Stimulated activated CD4-positive, alpha-beta T cell treated with anti-CD3 and anti-CD28 coated beads, Interleukin-2, amount 100 ng/mL, for 4 hours (primary cell): ENCODE data around the gene DMBT1.

Experiments
- DNase-seq: peaks from one replicate; pipeline ENCODE4 v3.0.0-alpha.2; 2020; ENCODE audit warnings: low read depth

Gene DMBT1

DNA sequence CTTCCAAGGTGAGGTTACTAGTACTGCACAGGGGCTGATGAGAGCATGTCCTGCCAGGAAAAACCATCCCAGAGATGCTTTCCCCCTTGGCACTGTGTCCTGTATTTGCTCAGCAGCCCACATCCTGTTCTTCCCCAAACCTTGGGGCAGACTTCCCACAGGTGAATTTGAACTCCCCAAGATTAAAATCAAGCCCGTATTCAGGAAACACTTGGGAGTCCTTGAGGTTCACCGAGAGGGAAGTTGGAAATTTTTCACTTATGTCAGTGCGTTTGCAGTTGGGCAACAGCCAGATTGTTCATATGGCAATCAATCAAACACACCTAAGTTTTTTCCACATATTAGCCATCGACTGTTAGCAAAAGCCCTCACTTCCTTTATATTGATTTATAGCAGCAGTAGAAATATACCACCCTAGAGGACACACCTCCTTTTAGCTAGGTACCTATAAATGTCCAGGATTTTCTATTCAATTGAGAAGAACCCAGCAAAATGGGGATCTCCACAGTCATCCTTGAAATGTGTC, at the start of gene DMBT1:
DMBT1 (plus strand) TSS at position 476 of the 526 bp plus-strand sequence; CDS start at position 493, 17 bp downstream.
- no peak for DNase-seq

- no peak for DNase-seq
Measured at GRCh38 chr10:122513053-122513452, 47.5 kb upstream of the DMBT1 start.

GRCh38 chr10:122514045-122514840, 46.3 kb upstream of the DMBT1 start:
- no peak for DNase-seq

- no peak for DNase-seq
Measured at GRCh38 chr10:122515022-122515424, 45.5 kb upstream of the DMBT1 start.

- peak; percentile 10 for DNase-seq
Measured at GRCh38 chr10:122515588-122516231, 44.8 kb upstream of the DMBT1 start.

DNA sequence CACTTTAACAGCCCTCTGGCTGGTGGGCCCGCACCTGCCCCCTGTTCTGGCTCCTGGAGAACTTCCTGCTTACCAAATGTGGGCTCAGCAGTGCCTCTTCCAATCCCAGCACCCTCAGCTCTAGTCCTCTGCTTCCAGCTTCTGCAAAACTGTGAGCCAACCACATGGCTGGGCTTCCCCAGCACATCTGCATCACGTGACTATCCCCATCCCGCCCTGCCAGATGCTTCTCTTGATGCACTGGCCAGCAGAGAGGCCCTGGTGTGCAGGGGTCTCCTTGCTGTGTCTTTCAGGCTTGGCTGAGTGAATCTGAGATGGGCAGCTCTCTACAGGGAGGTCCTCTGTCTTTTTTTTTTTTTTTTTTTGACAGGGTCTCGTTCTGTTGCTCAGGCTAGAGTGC, 43.8 kb upstream of the DMBT1 start:
- DNase-seq: no peak

GRCh38 chr10:122519144-122519543, 41.4 kb upstream of the DMBT1 start:
- no peak for DNase-seq

GRCh38 chr10:122519873-122520272, 40.7 kb upstream of the DMBT1 start:
- no peak for DNase-seq

GRCh38 chr10:122521011-122521410, 39.5 kb upstream of the DMBT1 start:
- DNase-seq: no peak

DNA sequence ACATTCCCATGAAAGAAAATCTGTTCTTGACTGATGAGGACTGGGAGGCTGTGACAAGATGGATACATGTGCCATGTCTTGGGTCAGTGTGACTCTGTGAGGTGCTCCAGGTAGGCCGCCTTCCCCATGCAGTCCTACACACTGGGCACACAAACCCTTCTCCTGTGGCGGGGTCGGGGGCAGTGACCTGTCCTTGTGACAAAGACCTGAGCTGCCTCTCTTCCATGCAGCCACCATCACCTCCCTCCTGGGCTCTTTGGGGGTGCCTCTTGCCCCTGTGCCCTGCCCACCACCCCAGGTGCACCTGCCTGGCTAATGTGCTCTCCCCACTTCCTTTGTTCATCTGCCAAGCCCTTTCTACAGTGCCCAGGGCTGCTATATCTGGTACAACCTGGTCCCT, 35.7 kb upstream of the DMBT1 start:
- DNase-seq: no peak

DNA sequence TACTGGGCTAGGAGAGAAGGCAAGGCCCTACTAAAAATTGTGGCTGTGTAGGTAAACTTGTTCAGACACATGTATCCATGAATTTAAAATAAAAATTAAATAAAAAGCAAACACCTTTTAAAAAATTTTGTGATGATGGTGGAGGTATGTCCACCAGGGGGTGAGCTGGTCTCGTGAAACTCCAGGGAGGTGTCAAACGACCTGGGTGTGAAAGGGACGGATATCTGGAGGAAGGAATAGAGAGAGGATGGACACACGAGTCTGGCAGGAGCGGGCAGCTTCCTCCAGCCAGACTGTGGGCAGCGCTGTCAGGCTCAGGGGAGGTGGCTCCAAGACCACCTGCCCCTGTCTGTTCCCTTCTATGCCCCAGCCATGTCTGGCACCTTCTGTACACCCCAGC, 34.8 kb upstream of the DMBT1 start:
- DNase-seq: no peak

- no peak for DNase-seq
Measured at GRCh38 chr10:122526892-122527291, 33.7 kb upstream of the DMBT1 start.

GRCh38 chr10:122530177-122530576, 30.4 kb upstream of the DMBT1 start:
- DNase-seq: no peak

DNA sequence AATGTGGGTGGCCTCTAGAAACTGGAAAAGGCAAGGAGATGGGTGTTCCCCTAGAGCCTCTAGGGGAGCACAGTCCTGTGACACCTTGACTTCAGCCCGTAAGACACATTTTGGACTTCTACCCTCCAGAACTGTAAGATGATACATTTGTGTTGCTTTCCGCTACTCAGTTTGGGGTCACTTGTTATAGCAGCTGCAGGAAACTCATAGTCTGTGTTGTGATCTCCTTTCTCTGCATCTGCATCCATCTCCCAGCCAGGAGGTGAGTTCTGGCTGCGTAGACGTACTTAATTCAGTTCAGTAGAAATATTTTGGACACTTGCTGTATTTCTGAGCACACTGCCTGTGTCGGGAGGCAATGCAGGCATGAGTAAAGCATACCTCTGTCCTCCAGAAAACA, 29.3 kb upstream of the DMBT1 start:
- DNase-seq: no peak

GRCh38 chr10:122531939-122532338, 28.6 kb upstream of the DMBT1 start:
- DNase-seq: no peak

GRCh38 chr10:122532601-122533296, 27.8 kb upstream of the DMBT1 start:
- DNase-seq: no peak

DNA sequence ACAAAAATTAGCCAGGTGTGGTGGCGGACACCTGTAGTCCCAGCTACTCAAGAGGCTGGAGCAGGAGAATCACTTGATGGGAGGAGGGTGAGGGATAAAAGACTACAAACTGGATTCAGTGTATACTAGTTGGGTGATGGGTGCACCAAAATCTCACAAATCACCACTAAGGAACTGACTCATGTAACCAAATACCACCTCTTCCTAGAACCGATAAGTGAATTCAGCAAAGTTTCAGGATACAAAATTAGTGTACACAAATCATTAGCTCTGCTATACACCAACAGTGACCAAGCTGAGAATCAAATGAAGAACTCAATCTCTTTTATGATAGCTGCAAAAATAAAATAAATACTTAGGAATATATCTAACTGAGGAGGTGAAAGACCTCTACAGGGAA, 23.0 kb upstream of the DMBT1 start:
- no peak for DNase-seq

GRCh38 chr10:122541541-122542002, 19.0 kb upstream of the DMBT1 start:
- DNase-seq: no peak

DNA sequence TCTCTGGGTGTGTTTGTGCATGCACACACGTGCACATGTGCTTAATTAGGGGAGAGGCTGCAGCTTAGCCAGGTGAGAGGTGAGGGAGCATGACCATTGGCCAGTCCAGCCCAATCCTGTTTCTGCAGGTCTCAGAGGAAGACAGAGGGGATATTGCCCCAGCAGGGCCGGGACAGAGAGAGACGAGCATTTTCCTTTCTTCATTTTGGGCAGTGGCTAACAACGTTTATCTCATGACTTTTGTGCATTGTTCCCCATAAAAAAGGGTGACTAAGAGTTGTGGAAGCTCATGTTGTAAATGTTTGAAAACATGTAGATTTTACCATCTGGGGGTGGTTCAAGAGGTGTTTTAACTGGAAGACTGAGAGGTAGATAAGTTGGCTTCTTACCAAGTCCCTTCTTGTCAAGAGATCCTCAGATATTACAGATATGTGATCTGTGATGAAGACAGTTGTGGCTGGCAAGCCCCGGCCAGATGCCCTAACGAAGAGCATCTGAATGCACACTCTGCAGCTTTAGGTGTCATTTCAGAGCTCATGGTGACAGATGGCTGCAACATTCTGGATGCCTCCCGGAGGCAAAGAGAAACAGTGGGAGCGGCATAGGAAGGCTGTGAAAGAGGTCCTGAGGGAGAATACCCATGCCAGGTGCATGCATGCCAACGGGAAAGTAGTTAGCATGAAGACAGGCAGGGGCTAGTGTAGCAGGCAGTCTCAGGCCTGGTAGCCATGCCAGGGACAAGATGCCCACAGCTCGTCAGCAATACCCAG, 16.7 kb upstream of the DMBT1 start:
- DNase-seq: no peak

DNA sequence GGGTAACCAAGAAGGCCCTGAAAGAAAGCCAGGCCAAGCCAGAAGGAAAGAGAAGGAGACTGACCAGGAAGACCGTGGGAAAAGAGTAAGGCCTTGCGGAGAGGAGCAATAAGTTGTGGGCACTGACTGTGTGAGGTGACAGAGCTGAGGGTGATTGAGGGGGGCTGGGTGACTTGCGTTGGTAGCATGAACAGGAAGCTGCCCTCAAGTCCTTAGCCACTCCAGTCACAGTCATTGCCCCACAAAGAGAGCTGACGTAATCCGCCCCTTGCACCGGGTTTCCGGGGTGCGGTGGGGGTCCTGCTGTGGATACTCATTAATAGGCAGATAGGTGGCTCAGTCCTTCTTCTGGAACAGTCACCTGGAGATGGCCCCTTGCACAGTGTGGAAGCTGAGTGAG, 16.1 kb upstream of the DMBT1 start:
- no peak for DNase-seq

GRCh38 chr10:122546242-122546641, 14.3 kb upstream of the DMBT1 start:
- no peak for DNase-seq
